GM12892 (cell line): ENCODE results near the gene FBLN1.

Experiments
- POLR2A ChIP-seq: IDR thresholded peaks from 2 replicates; pipeline ENCODE4 v1.6.1; 2011; ENCODE audit warnings: low read depth, low read length, control low read depth
- TAF1 ChIP-seq: IDR thresholded peaks from 2 replicates; pipeline ENCODE4 v1.6.1; 2011; ENCODE audit warnings: low read depth, mild to moderate bottlenecking, control low read depth, low read length, borderline replicate concordance

DNA sequence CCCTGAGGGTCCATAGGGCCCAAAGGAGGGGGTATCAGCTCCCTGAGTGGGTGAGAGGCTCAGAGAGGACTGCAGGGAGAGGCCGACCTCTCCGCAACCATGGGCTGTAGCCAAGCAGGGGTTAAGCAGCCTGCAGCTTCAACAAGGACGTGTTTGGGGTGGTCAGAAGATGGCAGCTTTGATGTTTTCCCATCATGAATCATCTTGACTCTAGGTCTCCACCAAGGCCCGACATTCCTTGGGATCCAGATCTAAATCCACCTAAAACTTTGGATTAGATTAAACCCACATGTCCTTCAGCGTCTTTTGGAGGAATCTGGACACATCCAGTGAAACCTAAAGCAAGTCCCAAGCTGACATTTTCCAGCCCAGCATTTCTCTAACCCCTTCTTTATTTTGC is 19.8 kb downstream of the FBLN1 start:
- TF ChIP-seq TAF1, result no peak
- TF ChIP-seq POLR2A, result no peak
